Gastroesophageal sphincter (tissue), 4 donors: ENCODE data around the gene MAP6. TPM values are rescaled to one million over a fixed set of nuclear protein-coding genes. Genes with fewer than 3 reads are reported as not detected.
A peak's percentile ranks its signal among the peaks of the same experiment; 100 is the strongest.

Source experiments
- ATAC-seq: fragments of 150-250 bp; one replicate; pipeline ENCODE4 v1.9.1; 2016; ENCODE audit warnings: mild to moderate bottlenecking, moderate library complexity
- H3K27ac ChIP-seq, 4 donors: fragments of 200-600 bp; sonication (generic) in 3 of 4; 1 replicate in 3 of 4; 2 replicates in 1 of 4; pipeline ENCODE4 v1.5.1; 2016 to 2019
- H3K27me3 ChIP-seq: fragments of 200-600 bp; sonication (generic); one replicate; pipeline ENCODE4 v1.5.1; 2019
- H3K36me3 ChIP-seq, 2 donors: fragments of 200-600 bp; sonication (generic); one replicate each; pipeline ENCODE4 v1.5.1; 2019; ENCODE audit warnings: control low read depth in 1 of 2
- H3K4me1 ChIP-seq, 3 donors: fragments of 200-600 bp; sonication (generic); 1 replicate in 2 of 3; 2 replicates in 1 of 3; pipeline ENCODE4 v1.5.1; 2016 to 2019; ENCODE audit warnings: control low read depth in 2 of 3
- H3K4me3 ChIP-seq, 2 donors: fragments of 200-600 bp; sonication (generic); one replicate each; pipeline ENCODE4 v1.5.1; 2019; ENCODE audit warnings: mild to moderate bottlenecking in 1 of 2, moderate library complexity in 1 of 2
- H3K9me3 ChIP-seq, 3 donors: fragments of 200-600 bp; sonication (generic); one replicate each; pipeline ENCODE4 v1.5.1; 2017 to 2019; ENCODE audit warnings: control low read depth in 2 of 3
- CTCF ChIP-seq, 4 experiments: fragments of 200-600 bp in 2 of 4; fragments of 450-650 bp in 2 of 4; sonication (generic) in 1 of 4; IDR thresholded peaks; one replicate each; pipeline ENCODE4 v1.5.1; 2017 to 2019; ENCODE audit warnings: antibody characterized with exemption in 4 of 4, mild to moderate bottlenecking in 2 of 4, moderate library complexity in 2 of 4
- EP300 ChIP-seq: sonication (generic); formaldehyde crosslinking; IDR thresholded peaks from one replicate; pipeline ENCODE4 v1.6.1; 2017; ENCODE audit warnings: antibody characterized with exemption, mild to moderate bottlenecking
- POLR2A ChIP-seq, 2 donors: fragments of 450-650 bp; IDR thresholded peaks; one replicate each; pipeline ENCODE4 v1.6.1; 2017; ENCODE audit warnings: antibody characterized with exemption in 2 of 2, mild to moderate bottlenecking in 2 of 2, moderate library complexity in 1 of 2
- POLR2AphosphoS5 ChIP-seq: sonication (generic); formaldehyde crosslinking; IDR thresholded peaks from one replicate; pipeline ENCODE4 v1.6.1; 2017; ENCODE audit warnings: antibody characterized with exemption
- WGBS, 2 donors: methylation state at CpG; one replicate each; pipeline ENCODE4 v1.1.5; 2018; ENCODE audit warnings: low coverage in 1 of 2; 5-methylcytosine and 5-hydroxymethylcytosine counted together
- total RNA-seq, 4 donors: library from RNA; depleted of rRNA; stranded (reverse); fragments of >200 nt; gene quantifications; one replicate each; pipeline ENCODE4 v1.1.0, GENCODE V29; 2016

The MAP6 gene
- total RNA-seq, 4 donors from 2014 or later = 23.3 to 35.5 (median 25.5) TPM

GRCh38 chr11:75565221-75565814 is 103.5 kb downstream of the MAP6 start:
- Histone ChIP-seq H3K27me3 (no peaks in the 10 kb centered on the region), H3K9me3 (no peaks in the 10 kb centered on the region), H3K4me3 (peak overlapping the region in 1 of 2 donors; percentile 75), H3K36me3 (peaks cover 0 to 55% of the 10 kb centered on the region in 2 donors), H3K4me1 (peaks cover 3 to 92% (median 34%) of the 10 kb centered on the region in 3 donors), H3K27ac (peak overlapping the region; percentile 41 to 100 (median 98))
- WGBS, 2 donors = 0% methylated on average over 1 of the region's 5 CpGs; no CpG with 5 or more reads in 1 of the 2 donors
- ATAC-seq = peak; percentile 44
- TF ChIP-seq POLR2AphosphoS5 (peak; percentile 50), EP300 (no peak)

- no CpG with 5 or more reads among the region's 9 CpGs for WGBS, 2 donors
- peak overlapping the region; percentile 98 to 100 (median 99) for H3K27ac ChIP-seq
- peaks cover 6 to 92% (median 46%) of the 10 kb centered on the region in 3 donors for H3K4me1 ChIP-seq
- H3K36me3 ChIP-seq = peaks cover 0 to 43% of the 10 kb centered on the region in 2 donors
- TF ChIP-seq POLR2AphosphoS5 = peak; percentile 32
- peak in 3 of 4 experiments; percentile 73 to 74 (median 73) for TF ChIP-seq CTCF (IDR thresholded peaks at IDR 0.05)
- no peak for TF ChIP-seq POLR2A (IDR thresholded peaks at IDR 0.05)
- no peak for TF ChIP-seq EP300
- no peaks in the 10 kb centered on the region for H3K9me3 ChIP-seq
- peak; percentile 36 for ATAC-seq
- H3K27me3 ChIP-seq = no peaks in the 10 kb centered on the region
- peak overlapping the region; percentile 75 to 89 for H3K4me3 ChIP-seq
Observed at GRCh38 chr11:75563978-75564552, 104.8 kb downstream of the MAP6 start.

- TF ChIP-seq EP300 (no peak), CTCF (IDR thresholded peaks at IDR 0.05) (no peak), POLR2AphosphoS5 (no peak), POLR2A (IDR thresholded peaks at IDR 0.05) (no peak)
- H3K27ac ChIP-seq = peak overlapping the region; percentile 98 to 100 (median 99)
- H3K4me3 ChIP-seq = peak overlapping the region; percentile 75 to 89
- peaks cover 9 to 92% (median 51%) of the 10 kb centered on the region in 3 donors for H3K4me1 ChIP-seq
- H3K36me3 ChIP-seq = peaks cover 0 to 37% of the 10 kb centered on the region in 2 donors
- H3K9me3 ChIP-seq = no peaks in the 10 kb centered on the region
- WGBS, 2 donors = 2% methylated on average over 5 of the region's 5 CpGs; no CpG with 5 or more reads in 1 of the 2 donors
- H3K27me3 ChIP-seq = no peaks in the 10 kb centered on the region
- ATAC-seq = no peak
Observed at GRCh38 chr11:75563501-75563977, 105.3 kb downstream of the MAP6 start.

DNA sequence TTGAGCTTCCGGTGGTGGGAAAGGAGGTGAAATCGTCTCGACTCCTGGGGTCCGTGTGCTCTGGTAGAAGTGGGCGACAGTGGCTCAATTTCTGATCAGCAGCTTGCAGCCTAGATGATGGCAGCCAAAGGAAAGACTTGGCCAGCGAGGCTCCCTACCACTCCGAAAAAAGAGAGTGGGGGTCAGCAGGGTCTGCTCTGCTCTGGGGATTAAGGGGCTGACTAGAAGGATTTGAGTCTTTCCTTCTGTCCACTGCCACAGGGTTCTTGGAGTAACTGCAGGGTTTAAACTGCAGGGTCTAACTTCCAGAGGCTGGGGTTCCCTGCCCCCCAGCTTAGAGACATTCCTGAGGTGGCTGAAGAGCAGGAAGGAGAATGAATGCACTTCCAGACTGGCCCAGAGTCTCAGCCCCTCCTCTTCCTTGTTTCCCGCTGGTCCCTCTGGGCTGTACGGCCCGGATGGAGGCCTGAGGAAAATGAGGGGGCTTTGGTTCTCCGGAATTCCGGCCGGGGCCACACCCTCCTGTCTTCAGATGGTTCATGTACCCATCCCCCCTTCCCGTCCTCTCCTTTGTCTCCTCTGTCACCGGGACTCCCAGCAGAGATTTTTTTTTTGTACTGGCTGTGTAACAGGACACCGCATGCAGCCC is 105.9 kb downstream of the MAP6 start:
- 1 to 3% methylated on average over 6 to 16 of the region's 16 CpGs for WGBS, 2 donors
- no peaks in the 10 kb centered on the region for H3K9me3 ChIP-seq
- H3K4me3 ChIP-seq = peak overlapping the region; percentile 75 to 89
- no peaks in the 10 kb centered on the region for H3K27me3 ChIP-seq
- peak overlapping the region; percentile 98 to 100 (median 99) for H3K27ac ChIP-seq
- no peak for TF ChIP-seq POLR2A (IDR thresholded peaks at IDR 0.05)
- no peak for TF ChIP-seq POLR2AphosphoS5
- TF ChIP-seq EP300 = no peak
- no peak for TF ChIP-seq CTCF (IDR thresholded peaks at IDR 0.05)
- peaks cover 9 to 92% (median 53%) of the 10 kb centered on the region in 3 donors for H3K4me1 ChIP-seq
- peaks cover 0 to 32% of the 10 kb centered on the region in 2 donors for H3K36me3 ChIP-seq
- no peak for ATAC-seq

DNA sequence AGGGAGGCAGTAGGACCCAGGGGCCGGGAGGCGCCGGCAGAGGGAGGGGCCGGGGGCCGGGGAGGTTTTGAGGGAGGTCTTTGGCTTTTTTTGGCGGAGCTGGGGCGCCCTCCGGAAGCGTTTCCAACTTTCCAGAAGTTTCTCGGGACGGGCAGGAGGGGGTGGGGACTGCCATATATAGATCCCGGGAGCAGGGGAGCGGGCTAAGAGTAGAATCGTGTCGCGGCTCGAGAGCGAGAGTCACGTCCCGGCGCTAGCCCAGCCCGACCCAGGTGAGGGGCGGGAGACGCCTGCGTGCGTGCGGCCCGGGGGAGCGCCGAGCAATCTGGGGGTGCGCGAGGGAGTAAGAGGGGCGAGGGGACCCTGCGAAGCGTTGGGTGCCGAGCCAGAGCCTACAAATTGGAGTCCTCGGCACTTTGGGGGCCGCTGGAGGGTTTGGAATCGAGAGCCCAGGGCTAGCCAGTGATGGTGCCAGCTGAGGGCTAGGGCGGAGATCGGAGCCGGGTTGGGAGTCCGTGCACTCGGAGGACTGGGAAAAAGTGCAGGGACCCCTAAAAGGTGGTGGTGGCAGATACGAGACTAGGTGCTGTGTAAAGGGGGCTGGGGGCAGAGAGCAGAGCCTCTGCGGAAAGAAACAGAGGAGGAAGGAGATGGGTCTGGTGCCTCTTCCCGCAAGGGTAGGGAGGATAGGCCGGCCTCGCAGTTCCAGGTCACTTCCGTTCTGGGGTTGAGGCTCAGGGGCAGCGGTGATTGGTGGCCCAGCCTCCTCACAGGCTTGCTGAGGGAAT is 106.6 kb downstream of the MAP6 start, which contains the start of gene SERPINH1:
TSS of gene SERPINH1 (plus strand) at position 206 of the 788 bp plus-strand sequence. CDS start 4,097 bp downstream, outside the sequence.
- peak; percentile 83 for ATAC-seq
- WGBS, 2 donors = 0% methylated on average over 10 to 14 of the region's 51 CpGs
- no peaks in the 10 kb centered on the region for H3K9me3 ChIP-seq
- peaks cover 9 to 92% (median 60%) of the 10 kb centered on the region in 3 donors for H3K4me1 ChIP-seq
- H3K27me3 ChIP-seq = no peaks in the 10 kb centered on the region
- peak; percentile 94 for TF ChIP-seq POLR2AphosphoS5
- TF ChIP-seq EP300 = no peak
- TF ChIP-seq POLR2A (IDR thresholded peaks at IDR 0.05) = peak; percentile 61 to 72
- H3K36me3 ChIP-seq = peaks cover 0 to 25% of the 10 kb centered on the region in 2 donors
- H3K27ac ChIP-seq = peak within 1 kb of the TSS; percentile 98 to 100 (median 99)
- H3K4me3 ChIP-seq = peak within 1 kb of the TSS; percentile 75 to 89
